ENCODE results near the gene PIGX.

PIGX gene

GRCh38 chr3:196711838-196712513, at the start of gene PIGX, which contains the start of gene CEP19:
Gene PIGX (plus strand): TSS chr3:196712377.
Gene CEP19 (minus strand): TSS chr3:196712250. CDS start chr3:196708657, 3,593 bp downstream.
- DNase-seq = peak; percentile 89
- in situ Hi-C loops (cut with MboI; ENCODE audit: low pct_unique_long_range_greater_than_20kb, low sequenced_read_pairs) = no loop called here

- in situ Hi-C loops (cut with MboI; ENCODE audit: low pct_unique_long_range_greater_than_20kb, low sequenced_read_pairs) = no loop called here
- DNase-seq = no peak
These were observed 49.2 kb upstream of the PIGX start for GRCh38 chr3:196662711-196663571.

GRCh38 chr3:196666001-196666867, 45.9 kb upstream of the PIGX start:
- in situ Hi-C loops (cut with MboI; ENCODE audit: low pct_unique_long_range_greater_than_20kb, low sequenced_read_pairs) = no loop called here
- DNase-seq = peak; percentile 96

GRCh38 chr3:196667056-196667825, 44.9 kb upstream of the PIGX start:
- in situ Hi-C loops (cut with MboI; ENCODE audit: low pct_unique_long_range_greater_than_20kb, low sequenced_read_pairs) = no loop called here
- no peak for DNase-seq

GRCh38 chr3:196670339-196670738, 41.8 kb upstream of the PIGX start:
- peak; percentile 68 for DNase-seq
- in situ Hi-C loops (cut with MboI; ENCODE audit: low pct_unique_long_range_greater_than_20kb, low sequenced_read_pairs) = no loop called here

- in situ Hi-C loops (cut with MboI; ENCODE audit: low pct_unique_long_range_greater_than_20kb, low sequenced_read_pairs) = no loop called here
- DNase-seq = no peak
These were observed 38.5 kb upstream of the PIGX start for GRCh38 chr3:196673632-196674031.

GRCh38 chr3:196677353-196677752, 34.8 kb upstream of the PIGX start:
- in situ Hi-C loops (cut with MboI; ENCODE audit: low pct_unique_long_range_greater_than_20kb, low sequenced_read_pairs) = no loop called here
- no peak for DNase-seq

GRCh38 chr3:196677931-196678330, 34.2 kb upstream of the PIGX start:
- in situ Hi-C loops (cut with MboI; ENCODE audit: low pct_unique_long_range_greater_than_20kb, low sequenced_read_pairs) = no loop called here
- DNase-seq = no peak

- DNase-seq = peak; percentile 97
- in situ Hi-C loops (cut with MboI; ENCODE audit: low pct_unique_long_range_greater_than_20kb, low sequenced_read_pairs) = no loop called here
These were observed 27.4 kb upstream of the PIGX start for GRCh38 chr3:196684548-196685407.

- in situ Hi-C loops (cut with MboI; ENCODE audit: low pct_unique_long_range_greater_than_20kb, low sequenced_read_pairs) = no loop called here
- DNase-seq = no peak
These were observed 25.7 kb upstream of the PIGX start for GRCh38 chr3:196686436-196686835.

GRCh38 chr3:196688349-196688748, 23.8 kb upstream of the PIGX start:
- in situ Hi-C loops (cut with MboI; ENCODE audit: low pct_unique_long_range_greater_than_20kb, low sequenced_read_pairs) = no loop called here
- DNase-seq = peak; percentile 87

GRCh38 chr3:196689941-196690660, 22.1 kb upstream of the PIGX start:
- in situ Hi-C loops (cut with MboI; ENCODE audit: low pct_unique_long_range_greater_than_20kb, low sequenced_read_pairs) = no loop called here
- no peak for DNase-seq

- in situ Hi-C loops (cut with MboI; ENCODE audit: low pct_unique_long_range_greater_than_20kb, low sequenced_read_pairs) = no loop called here
- no peak for DNase-seq
These were observed 20.8 kb upstream of the PIGX start for GRCh38 chr3:196691386-196691785.

GRCh38 chr3:196694202-196694638, 18.0 kb upstream of the PIGX start:
- in situ Hi-C loops (cut with MboI; ENCODE audit: low pct_unique_long_range_greater_than_20kb, low sequenced_read_pairs) = no loop called here
- DNase-seq = peak; percentile 25

- no peak for DNase-seq
- in situ Hi-C loops (cut with MboI; ENCODE audit: low pct_unique_long_range_greater_than_20kb, low sequenced_read_pairs) = no loop called here
These were observed 17.0 kb upstream of the PIGX start for GRCh38 chr3:196694941-196695848.

GRCh38 chr3:196695849-196696226, 16.3 kb upstream of the PIGX start:
- in situ Hi-C loops (cut with MboI; ENCODE audit: low pct_unique_long_range_greater_than_20kb, low sequenced_read_pairs) = no loop called here
- no peak for DNase-seq
